HCT116 (cell line): ENCODE data around the gene CDC42BPA. TPM values are rescaled to one million over a fixed set of nuclear protein-coding genes. Genes with fewer than 3 reads are reported as not detected.

Experiments
- ATAC-seq: fragments of 200-7000 bp; cut with Tn5 transposase; 2 replicates; pipeline ENCODE4 v1.9.1; 2020; ENCODE audit warnings: mild to moderate bottlenecking, moderate library complexity
- BruUV-seq: library from RNA; stranded (reverse); fragments of 400-500 nt; replicated peaks from 2 replicates; lab custom pipeline; 2021; lab: Mats Ljungman, UMichigan
- CTCF ChIA-PET: fragments of 300-600 bp; sonication (Branson Sonifier 250); formaldehyde crosslinking; loops from one replicate; lab custom pipeline; 2021; ENCODE audit warnings: antibody characterized with exemption; lab: Charles Lee
- POLR2A ChIA-PET: fragments of 300-600, 350-600 bp; sonication (Branson Sonifier 250); formaldehyde crosslinking; loops from one replicate; lab custom pipeline; 2021; ENCODE audit warnings: antibody characterized with exemption; lab: Charles Lee
- RAD21 ChIA-PET, 2 experiments: fragments of 300-600 bp; sonication (Branson Sonifier 250); formaldehyde crosslinking; loops; one replicate each; lab custom pipeline; 2023; ENCODE audit warnings: low total read pairs in 2 of 2; ENCODE audit not compliant: uncharacterized antibody in 2 of 2, unreplicated experiment in 2 of 2, low non-redundant PET in 1 of 2; lab: Charles Lee
- DNase-seq: peaks from one replicate; pipeline ENCODE4 v3.0.0-alpha.2; 2010; ENCODE audit warnings: low read depth, low spot score
- H2AFZ ChIP-seq: fragments of 200-600 bp; shearing (Covaris generic), sonication (generic); 2 replicates; pipeline ENCODE4 v1.6.1; 2017; ENCODE audit warnings: low read depth, mixed run types, mixed read lengths, antibody characterized with exemption, low read length; ENCODE audit not compliant: poor library complexity, severe bottlenecking
- H3K27ac ChIP-seq: 2 replicates; pipeline ENCODE4 v1.5.1; 2012; ENCODE audit warnings: low read depth, low read length
- H3K27me3 ChIP-seq: fragments of 200-600 bp; sonication (generic); 2 replicates; pipeline ENCODE4 v1.6.1; 2016; ENCODE audit warnings: mixed run types, low read length, mixed read lengths; ENCODE audit not compliant: insufficient read depth
- H3K36me3 ChIP-seq, 2 experiments: fragments of 200-500 bp in 1 of 2; fragments of 200-600 bp in 1 of 2; sonication (Bioruptor generic) in 1 of 2; sonication (generic) in 1 of 2; 2 replicates each; pipeline versions ENCODE4 v1.5.1 to v1.6.1; 2014 to 2016; ENCODE audit warnings: low read length in 2 of 2, inconsistent platforms in 1 of 2, mixed read lengths in 1 of 2, mixed run types in 1 of 2; ENCODE audit not compliant: insufficient read depth in 2 of 2, control insufficient read depth in 1 of 2
- H3K4me1 ChIP-seq, 2 experiments: fragments of 200-600 bp in 1 of 2; sonication (generic) in 1 of 2; 2 replicates each; pipeline versions ENCODE4 v1.5.1 to v1.6.1; 2012 to 2017; ENCODE audit warnings: low read length in 2 of 2, inconsistent platforms in 1 of 2, mild to moderate bottlenecking in 1 of 2, mixed read lengths in 1 of 2, mixed run types in 1 of 2, moderate library complexity in 1 of 2; ENCODE audit not compliant: insufficient read depth in 2 of 2, control insufficient read depth in 1 of 2
- H3K4me2 ChIP-seq: fragments of 200-600 bp; sonication (generic); 2 replicates; pipeline ENCODE4 v1.6.1; 2017; ENCODE audit warnings: mixed run types, low read length, mixed read lengths
- H3K4me3 ChIP-seq, 2 experiments: fragments of 200-600 bp in 1 of 2; sonication (generic) in 1 of 2; replicated peaks in 1 of 2; 2 replicates each; pipeline ENCODE4 v1.5.1; 2011 to 2016; ENCODE audit warnings: low read length in 2 of 2, control low read depth in 1 of 2, low read depth in 1 of 2, mild to moderate bottlenecking in 1 of 2, mixed read lengths in 1 of 2, mixed run types in 1 of 2
- H3K79me2 ChIP-seq: fragments of 200-600 bp; sonication (generic); 2 replicates; pipeline ENCODE4 v1.6.1; 2017; ENCODE audit warnings: mild to moderate bottlenecking, mixed run types, low read length, moderate library complexity, mixed read lengths; ENCODE audit not compliant: insufficient read depth
- H3K9ac ChIP-seq: fragments of 200-600 bp; sonication (generic); 2 replicates; pipeline ENCODE4 v1.6.1; 2016; ENCODE audit warnings: low read length, mixed read lengths
- H3K9me2 ChIP-seq: fragments of 200-600 bp; sonication (generic), shearing (Covaris generic); 2 replicates; pipeline ENCODE4 v1.6.1; 2017; ENCODE audit warnings: mixed run types, mild to moderate bottlenecking, moderate library complexity; ENCODE audit not compliant: insufficient read depth
- H3K9me3 ChIP-seq, 2 experiments: fragments of 200-500 bp in 1 of 2; fragments of 200-600 bp in 1 of 2; sonication (Bioruptor generic) in 1 of 2; sonication (generic) in 1 of 2; 2 replicates each; pipeline ENCODE4 v1.6.1; 2014 to 2017; ENCODE audit warnings: low read length in 2 of 2, mixed read lengths in 2 of 2, inconsistent platforms in 1 of 2, low read depth in 1 of 2, mild to moderate bottlenecking in 1 of 2, mixed run types in 1 of 2, moderate library complexity in 1 of 2; ENCODE audit not compliant: control insufficient read depth in 1 of 2, insufficient read depth in 1 of 2
- H4K20me1 ChIP-seq: fragments of 200-600 bp; sonication (generic), shearing (Covaris generic); 2 replicates; pipeline ENCODE4 v1.6.1; 2017; ENCODE audit warnings: mixed run types, mild to moderate bottlenecking, moderate library complexity; ENCODE audit not compliant: insufficient read depth
- ATF3 ChIP-seq: IDR thresholded peaks from 2 replicates; pipeline ENCODE4 v1.6.1; 2012
- CTCF ChIP-seq, 3 experiments: fragments of 200-600 bp in 1 of 3; sonication (generic) in 1 of 3; IDR thresholded peaks in 2 of 3; conservative IDR thresholded peaks in 1 of 3; 2 replicates each; pipeline ENCODE4 v1.5.1; 2012 to 2017; ENCODE audit warnings: low read depth in 2 of 3, low read length in 2 of 3, antibody characterized with exemption in 1 of 3, borderline replicate concordance in 1 of 3, control low read depth in 1 of 3, mild to moderate bottlenecking in 1 of 3, mixed read lengths in 1 of 3, mixed run types in 1 of 3, moderate library complexity in 1 of 3; ENCODE audit not compliant: insufficient read depth in 1 of 3
- EZH2 ChIP-seq: fragments of 200-600 bp; sonication (generic); IDR thresholded peaks from 2 replicates; pipeline ENCODE4 v1.6.1; 2017; ENCODE audit warnings: antibody characterized with exemption, mixed run types
- JUND ChIP-seq: IDR thresholded peaks from 2 replicates; pipeline ENCODE4 v1.6.1; 2012
- MAX ChIP-seq: IDR thresholded peaks from 2 replicates; pipeline ENCODE4 v1.6.1; 2012
- POLR2AphosphoS5 ChIP-seq: IDR thresholded peaks from 2 replicates; pipeline ENCODE4 v1.6.1; 2011; ENCODE audit warnings: mild to moderate bottlenecking, low read depth, low read length, moderate library complexity
- REST ChIP-seq: IDR thresholded peaks from 2 replicates; pipeline ENCODE4 v1.6.1; 2012; ENCODE audit warnings: low read depth
- SIN3A ChIP-seq: IDR thresholded peaks from 2 replicates; pipeline ENCODE4 v1.6.1; 2012; ENCODE audit warnings: low read depth
- SRF ChIP-seq: IDR thresholded peaks from 2 replicates; pipeline ENCODE4 v1.6.1; 2012; ENCODE audit warnings: low read depth
- TCF7L2 ChIP-seq: IDR thresholded peaks from 2 replicates; pipeline ENCODE4 v1.7.0; 2011; ENCODE audit warnings: borderline replicate concordance, inconsistent platforms; ENCODE audit not compliant: insufficient read depth, insufficient read length; ENCODE audit errors: extremely low read depth
- YY1 ChIP-seq: IDR thresholded peaks from 2 replicates; pipeline ENCODE4 v1.6.1; 2011; ENCODE audit warnings: low read length, low read depth, moderate library complexity, mild to moderate bottlenecking; ENCODE audit not compliant: insufficient replicate concordance; ENCODE audit errors: extremely low read depth
- ZNF274 ChIP-seq: fragments of 200-500 bp; sonication (Bioruptor generic); IDR thresholded peaks from 2 replicates; pipeline ENCODE4 v1.6.1; 2014; ENCODE audit warnings: mild to moderate bottlenecking, low read depth, low read length, inconsistent platforms
- intact Hi-C: fragments of 100-400 bp; cut with micrococcal nuclease; formaldehyde crosslinking; loops from 2 replicates; pipeline ENCODE4 v1.10.0; 2022
- total RNA-seq: library from RNA; stranded (reverse); gene quantifications from one replicate; pipeline ENCODE4 v1.2.1, GENCODE V29; 2021; ENCODE audit not compliant: unreplicated experiment

Gene CDC42BPA
- total RNA-seq, 1 experiment from 2014 or later = 44.0 TPM

- Histone ChIP-seq H4K20me1 (no peaks in the 10 kb centered on the region), H3K4me1 (no peaks in the 10 kb centered on the region), H3K4me3 (no peak overlapping the region), H3K79me2 (peaks cover 3% of the 10 kb centered on the region; the same call in 1 of the 2 replicates), H3K27ac (no peak overlapping the region), H3K9me2 (no peaks in the 10 kb centered on the region), H2AFZ (no peak overlapping the region), H3K9me3 (peaks cover 0 to 5% of the 10 kb centered on the region in 2 experiments; a peak in 1 of 4 replicates), H3K36me3 (no peaks in the 10 kb centered on the region), H3K4me2 (no peak overlapping the region), H3K9ac (no peak overlapping the region), H3K27me3 (no peaks in the 10 kb centered on the region)
- no peak for ATAC-seq
- TF ChIP-seq POLR2AphosphoS5 (no peak), CTCF (IDR thresholded peaks at IDR 0.05 in 2 of 3, conservative IDR thresholded peaks at IDR 0.05 in 1 of 3; ENCODE audit: borderline replicate concordance in 1 of 3, insufficient read depth in 1 of 3, low read depth in 2 of 3, low read length in 2 of 3) (no peak), JUND (no peak), ATF3 (no peak), YY1 (no peak), TCF7L2 (no peak), EZH2 (no peak), MAX (no peak), SIN3A (no peak), ZNF274 (no peak), SRF (no peak), REST (no peak)
- ChIA-PET RAD21 (no interaction called here), CTCF (no interaction called here), POLR2A (no interaction called here)
- intact Hi-C loops = no loop called here
- BruUV-seq = no TSS peak
- no peak for DNase-seq
Observed at GRCh38 chr1:226962421-226963391, 355.6 kb downstream of the CDC42BPA start.
